GM18502 (cell line): ENCODE measurements around the gene TLCD4.
"Not testable (repeated sequence)": the region's sequence is repeated elsewhere in the genome, so short reads cannot be mapped to it uniquely, and the experiment has no call there.

ENCODE experiments used
- ATAC-seq: cut with Tn5 transposase; IDR thresholded peaks from one replicate; pipeline ENCODE4 v1.9.1; 2021; ENCODE audit warnings: mild to moderate bottlenecking; ENCODE audit not compliant: unreplicated experiment, poor library complexity

The TLCD4 gene, protein sequence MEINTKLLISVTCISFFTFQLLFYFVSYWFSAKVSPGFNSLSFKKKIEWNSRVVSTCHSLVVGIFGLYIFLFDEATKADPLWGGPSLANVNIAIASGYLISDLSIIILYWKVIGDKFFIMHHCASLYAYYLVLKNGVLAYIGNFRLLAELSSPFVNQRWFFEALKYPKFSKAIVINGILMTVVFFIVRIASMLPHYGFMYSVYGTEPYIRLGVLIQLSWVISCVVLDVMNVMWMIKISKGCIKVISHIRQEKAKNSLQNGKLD

DNA sequence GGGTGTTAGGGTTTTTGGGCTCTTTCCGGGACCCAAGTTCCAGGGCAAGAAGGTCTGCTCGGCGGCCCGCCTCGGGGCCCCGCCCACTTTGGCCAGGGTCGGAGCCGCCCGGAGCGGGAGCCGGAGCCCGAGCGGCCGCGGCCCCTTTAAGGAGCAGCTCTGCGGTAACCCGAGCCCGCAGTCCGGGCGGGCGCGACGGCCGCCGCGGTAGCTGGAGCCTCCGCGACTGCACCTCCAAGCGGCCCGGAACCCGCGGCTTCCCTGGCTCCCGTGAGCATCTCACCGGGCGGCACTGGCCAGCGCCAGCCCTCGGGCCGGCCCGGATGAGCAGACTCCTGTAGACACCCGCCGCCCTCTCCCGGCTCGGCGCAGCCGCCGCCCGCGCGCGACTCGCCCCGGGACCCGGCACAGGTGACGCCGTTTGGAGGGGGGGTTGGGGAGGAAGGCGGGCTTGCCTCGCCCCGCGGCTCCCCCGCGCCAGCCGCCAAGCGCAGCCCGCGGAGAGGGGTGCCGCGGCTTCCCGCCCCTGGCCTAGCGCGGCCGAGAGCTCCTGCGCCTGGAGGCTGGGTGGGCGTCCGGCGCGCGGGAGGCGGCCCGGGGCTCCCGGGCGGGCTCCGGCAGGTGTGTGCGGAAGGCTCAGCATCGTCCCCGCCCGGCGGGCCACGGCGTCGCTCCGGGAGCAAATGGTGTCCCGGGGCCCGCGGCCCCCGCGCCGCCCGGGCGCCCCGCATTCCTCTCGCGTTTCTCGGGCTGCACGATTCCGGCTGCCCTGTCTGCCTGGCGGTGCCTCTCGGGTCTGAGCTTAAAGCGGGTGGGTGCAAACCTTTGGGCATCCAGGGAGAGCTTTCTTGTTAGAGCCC, at the start of gene TLCD4:
Gene TLCD4, plus strand, starts transcription at position 149 of the 860 bp plus-strand sequence. CDS start 26,547 bp downstream, outside the sequence.
- peak; percentile 58 for ATAC-seq

DNA sequence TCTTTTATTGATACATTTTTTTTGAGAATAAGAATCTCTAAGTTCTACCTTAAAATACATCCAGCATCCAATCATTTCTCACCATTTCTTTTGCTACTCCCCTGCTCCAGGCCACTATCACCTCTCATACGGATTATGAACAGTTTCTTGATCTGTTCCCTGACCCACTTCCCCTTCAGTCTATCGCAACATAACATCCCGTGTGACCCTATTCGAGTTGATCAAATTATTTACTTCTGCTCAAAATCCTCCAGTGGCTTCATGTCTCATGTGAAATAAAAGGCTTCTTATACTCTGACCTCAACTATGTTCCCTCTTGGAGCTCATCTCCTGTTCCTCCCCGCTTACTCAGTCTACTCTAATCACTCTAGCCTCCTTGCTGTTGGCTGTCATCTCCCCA, 49.6 kb upstream of the TLCD4 start:
- ATAC-seq = no peak

DNA sequence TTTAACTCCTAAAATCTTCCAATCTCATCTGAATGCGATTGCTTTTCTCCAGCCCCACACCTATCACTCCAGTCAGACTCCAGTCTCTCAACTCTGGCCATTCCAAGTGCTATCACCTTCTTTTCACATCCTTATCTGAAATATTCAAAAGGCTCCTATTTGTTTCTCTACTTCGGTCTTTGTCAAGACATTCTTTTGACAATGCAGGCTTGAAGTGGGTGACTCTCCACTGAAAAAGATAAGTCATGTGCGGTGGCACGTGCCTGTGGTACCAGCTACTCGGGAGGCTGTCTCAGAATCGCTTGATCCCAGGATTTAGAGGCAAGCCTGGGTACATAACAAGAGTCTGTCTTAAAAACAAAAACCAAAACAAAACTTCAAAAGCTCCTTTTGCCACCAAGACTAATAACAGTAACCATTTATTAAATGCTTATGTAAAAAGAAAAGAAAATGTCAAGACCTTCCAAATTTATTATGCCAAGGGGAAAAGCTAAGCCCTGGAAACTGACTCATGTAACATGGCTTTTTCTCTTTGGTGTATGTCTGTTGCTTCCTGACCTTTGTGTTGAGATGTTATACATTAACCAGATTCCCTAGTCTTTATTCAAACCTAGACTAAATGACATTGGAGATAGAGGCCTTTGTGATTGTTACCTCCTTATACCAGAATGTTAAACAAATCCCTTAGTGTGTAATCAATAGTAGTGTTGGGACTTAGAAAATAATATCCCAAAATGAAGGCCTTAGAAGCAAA, 48.0 kb upstream of the TLCD4 start:
- no peak for ATAC-seq

DNA sequence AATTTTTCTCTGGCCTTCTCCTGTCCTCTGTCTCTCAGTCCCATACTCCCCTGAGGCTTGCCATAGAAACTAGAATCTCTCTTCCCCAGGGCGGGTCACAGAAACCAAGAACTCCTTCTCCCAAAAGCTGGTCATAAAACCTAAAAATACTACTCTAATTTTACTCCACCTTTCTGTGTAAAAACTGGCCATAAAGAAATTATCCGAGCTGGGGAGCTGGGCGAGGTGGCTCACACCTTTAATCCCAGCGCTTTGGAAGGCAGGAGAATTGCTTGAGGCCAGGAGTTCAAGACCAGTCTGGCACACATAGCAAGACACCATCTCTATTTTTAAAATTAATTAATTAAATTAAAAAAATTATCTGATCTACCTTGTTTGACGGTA, 47.5 kb upstream of the TLCD4 start:
- no peak for ATAC-seq

DNA sequence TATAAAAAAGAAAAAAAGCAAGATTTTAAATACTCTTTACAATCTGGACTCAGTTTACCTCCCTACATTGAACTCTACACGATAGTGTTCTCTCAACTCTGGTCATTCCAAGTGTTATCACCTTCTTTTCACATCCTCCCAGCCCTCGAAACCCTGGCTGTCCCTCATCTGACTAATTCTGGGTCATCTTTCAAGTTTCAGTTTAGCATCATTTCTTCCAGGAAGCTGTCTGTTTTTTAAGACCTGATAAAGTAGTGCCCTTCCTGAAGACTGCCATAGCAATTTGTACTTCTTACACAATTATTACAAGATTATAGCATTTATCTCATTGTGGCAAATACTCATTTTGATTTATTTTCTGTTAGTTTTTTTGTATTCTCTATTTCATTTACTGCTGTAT, 45.6 kb upstream of the TLCD4 start:
- no peak for ATAC-seq

DNA sequence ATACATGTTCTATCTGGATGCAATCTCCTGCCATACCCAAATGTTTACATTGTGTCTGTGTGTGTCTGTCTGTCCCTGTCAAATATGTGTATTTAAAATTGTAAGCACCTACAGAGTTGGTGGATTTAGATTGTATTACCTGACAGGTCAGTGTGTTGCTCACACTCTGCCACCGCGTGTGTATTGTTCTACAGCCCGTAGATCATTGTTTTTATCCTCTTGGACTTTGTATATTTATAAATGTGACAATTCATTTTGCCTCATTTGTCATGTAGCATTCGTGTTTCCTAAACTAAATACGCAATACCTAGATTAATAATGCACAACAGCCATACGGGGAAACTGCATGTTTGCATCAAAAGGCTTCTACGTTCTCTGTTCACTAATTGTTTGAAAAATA, 45.0 kb upstream of the TLCD4 start:
- peak; percentile 3 for ATAC-seq

DNA sequence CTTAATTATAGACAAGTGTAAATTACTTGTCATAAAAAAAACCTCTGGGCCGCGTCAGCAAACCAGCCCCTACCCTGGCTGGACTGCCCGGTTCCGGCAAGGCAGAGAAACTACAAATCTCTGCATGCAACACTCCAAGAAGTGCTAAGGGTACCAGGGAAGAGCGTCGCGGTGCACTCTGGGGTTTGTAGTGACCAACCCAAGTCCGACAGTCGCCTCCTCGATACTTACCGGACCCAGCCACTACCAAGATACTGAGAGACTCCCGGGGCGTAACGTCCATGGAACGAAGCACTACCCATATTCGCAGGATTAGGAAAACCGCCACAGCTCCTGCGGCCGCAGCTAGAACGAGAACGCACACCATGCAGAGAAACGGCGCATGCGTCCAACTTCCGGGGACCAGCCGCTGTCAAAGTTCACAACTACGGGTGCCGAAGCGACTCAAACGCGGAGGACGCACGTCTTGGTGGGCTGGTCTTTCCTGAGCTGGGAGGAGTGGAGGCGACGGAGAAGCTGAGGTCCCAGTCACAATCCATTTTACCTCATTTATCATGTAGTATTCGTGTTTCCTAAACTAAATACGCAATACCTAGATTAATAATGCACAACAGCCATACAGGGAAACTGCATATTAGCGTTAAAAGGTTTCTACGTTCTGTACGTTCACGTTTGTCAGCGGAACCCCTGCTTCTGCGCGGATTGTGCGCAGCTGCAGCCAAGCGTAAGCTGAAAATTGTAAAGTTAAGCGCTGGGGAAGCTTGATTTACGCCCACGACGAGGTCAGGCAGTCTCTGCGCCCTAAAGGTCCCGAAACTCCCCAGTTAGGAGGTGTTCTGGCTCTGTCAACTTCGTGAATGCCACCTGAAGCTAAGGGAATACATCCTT, 44.4 kb upstream of the TLCD4 start, which contains the start of gene ALG14:
Gene ALG14, minus strand, starts transcription at position 420 of the 888 bp plus-strand sequence. Its CDS starts 53 bp downstream, at position 367.
- peak; percentile 98 for ATAC-seq

DNA sequence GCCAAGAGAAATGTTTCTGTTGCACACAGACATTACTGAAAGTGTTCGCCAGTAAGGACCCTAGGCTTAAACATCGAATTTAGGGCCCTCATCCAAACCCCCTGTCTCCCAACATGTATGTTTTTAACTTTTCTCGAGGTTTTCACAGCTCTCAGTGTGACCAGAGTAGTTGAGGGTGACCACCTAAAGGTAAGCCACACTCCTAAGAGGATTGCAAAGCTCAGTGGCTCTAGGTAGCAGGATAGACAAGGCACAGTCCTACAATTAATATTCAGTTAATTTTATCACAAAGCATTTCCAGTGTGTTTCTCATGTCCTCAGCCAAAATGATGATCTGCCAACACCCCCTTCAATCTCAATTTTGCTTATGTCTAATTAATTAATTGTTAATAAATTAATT, 43.7 kb upstream of the TLCD4 start:
- no peak for ATAC-seq

DNA sequence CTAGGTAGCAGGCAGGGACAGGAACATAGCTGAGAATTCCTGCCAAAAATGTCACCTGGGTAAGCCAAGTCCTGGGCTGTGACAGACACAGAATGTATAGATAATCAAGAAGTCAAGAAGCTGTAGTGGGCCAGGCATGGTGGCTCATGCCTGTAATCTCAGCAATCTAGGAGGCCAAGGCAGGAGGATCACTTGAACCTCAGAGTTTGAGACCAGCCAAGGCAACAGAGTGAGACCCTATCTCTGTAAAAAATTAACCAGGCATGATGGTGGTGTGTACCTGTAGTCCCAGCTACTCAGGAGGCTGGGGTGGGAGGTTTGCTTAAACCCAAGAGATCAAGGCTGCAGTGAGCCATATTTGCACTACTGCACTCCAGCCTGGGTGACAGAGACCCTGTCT, 41.1 kb upstream of the TLCD4 start:
- no peak for ATAC-seq

DNA sequence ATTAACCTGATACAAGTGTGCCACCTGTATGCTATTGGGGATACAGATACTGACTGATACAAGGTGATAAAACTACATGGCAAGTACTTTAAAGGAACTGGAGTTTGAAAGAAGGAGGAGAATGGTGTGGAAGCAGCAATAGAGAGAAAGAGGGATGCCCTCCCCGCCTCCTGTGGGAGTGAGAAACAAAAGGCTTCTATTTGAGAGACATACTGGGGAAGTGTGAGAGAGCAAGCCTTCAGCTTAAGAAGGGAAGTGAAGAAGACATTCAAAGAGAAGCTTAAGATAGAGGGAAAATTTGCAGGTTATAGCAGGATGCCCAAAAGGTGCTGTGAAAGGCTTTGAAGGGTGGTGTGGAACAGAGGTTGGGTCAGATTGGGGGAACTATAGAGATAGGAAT, 36.7 kb upstream of the TLCD4 start:
- no peak for ATAC-seq

DNA sequence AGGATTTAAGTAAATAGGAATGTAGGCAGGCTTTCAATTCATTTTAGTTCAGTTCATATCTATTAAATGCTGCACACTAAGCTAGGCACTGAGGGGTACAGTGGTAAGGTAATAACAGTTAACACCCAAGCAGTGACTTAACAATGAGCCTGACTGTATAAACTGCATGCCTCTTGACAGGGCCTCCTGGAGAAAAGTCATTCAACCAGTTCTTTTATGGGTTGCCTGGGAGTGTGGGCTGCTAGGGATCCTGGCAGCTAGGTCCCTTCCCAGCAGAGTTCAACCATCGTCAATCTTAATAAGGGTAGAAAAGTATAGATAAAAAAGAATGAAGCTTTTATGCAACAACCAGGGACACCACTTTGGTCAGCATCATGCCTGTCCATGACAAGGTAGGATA, 36.3 kb upstream of the TLCD4 start:
- no peak for ATAC-seq

DNA sequence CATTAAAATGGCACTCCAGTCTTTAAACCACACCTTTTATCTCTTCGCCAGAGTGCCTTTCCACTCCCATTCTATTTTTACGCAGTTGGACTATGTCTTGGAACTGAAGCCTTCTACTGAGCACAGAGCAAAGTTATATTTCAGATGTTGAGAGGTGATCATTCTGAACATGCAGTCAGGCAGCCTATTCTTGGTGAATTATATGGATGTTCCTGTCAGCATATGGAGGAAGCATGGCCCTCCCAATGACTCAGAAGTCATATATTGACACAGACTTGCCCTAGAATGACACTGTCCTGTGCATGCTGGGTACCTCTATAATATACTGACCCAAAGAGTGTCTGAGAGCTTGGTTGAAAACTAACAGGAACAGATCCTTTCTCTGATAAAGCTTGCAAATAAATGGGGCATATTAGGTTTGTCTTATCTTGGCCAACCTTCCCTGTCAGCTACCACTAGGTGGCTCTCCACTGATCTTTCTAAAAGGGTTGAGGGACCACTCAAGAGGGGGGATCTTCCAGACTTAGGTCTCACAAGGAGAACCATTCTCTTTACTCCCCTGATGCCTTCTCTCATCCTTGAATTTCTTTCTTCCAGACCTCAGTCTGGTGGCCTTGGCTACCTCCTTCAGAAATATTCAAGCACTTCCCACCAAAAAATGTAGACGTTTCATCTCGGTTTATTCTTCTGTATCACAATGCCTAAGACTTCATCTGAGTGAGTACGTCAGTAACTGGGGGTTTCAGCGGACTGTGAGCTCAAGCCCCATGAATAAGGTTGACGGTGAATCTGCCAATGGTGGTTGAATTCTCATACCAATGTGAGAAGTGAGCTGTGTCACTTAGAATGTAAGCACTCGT, 32.6 kb upstream of the TLCD4 start:
- ATAC-seq = peak; percentile 83

DNA sequence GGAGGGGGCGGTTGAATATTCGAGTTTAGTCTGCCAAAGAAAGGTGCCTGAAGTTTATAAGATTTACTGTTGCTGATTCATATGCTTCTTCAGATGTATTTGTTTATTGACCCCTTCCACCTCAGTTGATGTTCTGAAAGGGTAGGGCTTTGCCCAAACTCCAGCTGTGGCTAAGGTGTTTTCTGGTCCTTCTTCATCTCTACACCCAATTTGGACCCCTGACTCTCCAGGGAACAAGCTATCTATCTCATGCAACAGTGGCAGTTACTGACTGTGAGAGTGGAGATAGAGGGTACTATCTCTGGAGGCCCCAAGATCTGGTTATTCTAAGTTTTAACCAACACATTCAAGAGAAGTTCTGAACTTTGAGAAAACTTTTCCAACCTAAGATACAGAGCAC, 31.8 kb upstream of the TLCD4 start:
- no peak for ATAC-seq

DNA sequence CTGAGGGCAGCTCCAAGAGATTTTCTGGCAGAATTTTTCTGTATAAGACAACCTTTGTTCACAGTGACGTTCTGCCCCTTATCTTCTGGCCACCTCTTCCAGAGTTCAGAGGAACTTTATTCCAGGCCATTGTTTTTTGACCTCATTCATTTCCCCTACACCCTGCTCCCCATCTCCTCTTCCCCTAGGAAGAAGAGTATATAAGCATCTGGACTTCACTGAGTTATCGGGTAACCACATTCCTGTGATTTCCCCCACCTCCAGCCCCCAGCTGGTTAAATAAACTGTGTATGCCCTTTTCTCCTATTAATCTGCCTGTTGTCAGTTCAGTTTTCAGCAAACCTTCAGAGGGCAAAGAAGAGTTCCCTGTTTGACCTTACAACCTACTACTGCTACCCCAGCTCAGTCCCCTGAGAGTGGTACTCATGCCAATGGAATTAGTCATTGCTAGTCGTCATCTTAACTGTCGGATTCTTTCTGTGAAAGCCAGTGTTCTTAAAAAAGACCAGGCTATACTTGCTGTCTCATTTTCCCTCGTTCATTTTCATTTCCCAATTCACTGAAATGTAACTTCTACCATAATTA, 30.1 kb upstream of the TLCD4 start:
- peak; percentile 38 for ATAC-seq

DNA sequence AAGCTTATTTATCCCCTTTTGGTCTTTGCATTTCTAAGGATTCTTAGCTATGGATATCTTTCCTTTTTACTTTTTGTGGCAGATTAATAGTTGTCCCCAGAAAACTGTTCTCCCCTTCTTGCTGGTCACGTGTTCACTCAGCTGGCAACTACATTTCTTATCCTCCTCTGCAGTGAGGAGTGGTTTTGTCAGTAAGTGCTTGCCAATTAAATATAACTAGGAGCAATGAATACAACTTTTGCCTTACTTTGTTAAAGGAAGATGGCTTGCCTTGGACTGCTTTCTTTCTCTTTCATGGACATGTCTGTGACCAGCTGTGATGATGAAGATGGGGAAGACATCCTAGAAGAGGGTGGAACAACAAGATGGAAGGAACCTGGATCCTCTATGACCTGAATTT, 28.9 kb upstream of the TLCD4 start:
- no peak for ATAC-seq

DNA sequence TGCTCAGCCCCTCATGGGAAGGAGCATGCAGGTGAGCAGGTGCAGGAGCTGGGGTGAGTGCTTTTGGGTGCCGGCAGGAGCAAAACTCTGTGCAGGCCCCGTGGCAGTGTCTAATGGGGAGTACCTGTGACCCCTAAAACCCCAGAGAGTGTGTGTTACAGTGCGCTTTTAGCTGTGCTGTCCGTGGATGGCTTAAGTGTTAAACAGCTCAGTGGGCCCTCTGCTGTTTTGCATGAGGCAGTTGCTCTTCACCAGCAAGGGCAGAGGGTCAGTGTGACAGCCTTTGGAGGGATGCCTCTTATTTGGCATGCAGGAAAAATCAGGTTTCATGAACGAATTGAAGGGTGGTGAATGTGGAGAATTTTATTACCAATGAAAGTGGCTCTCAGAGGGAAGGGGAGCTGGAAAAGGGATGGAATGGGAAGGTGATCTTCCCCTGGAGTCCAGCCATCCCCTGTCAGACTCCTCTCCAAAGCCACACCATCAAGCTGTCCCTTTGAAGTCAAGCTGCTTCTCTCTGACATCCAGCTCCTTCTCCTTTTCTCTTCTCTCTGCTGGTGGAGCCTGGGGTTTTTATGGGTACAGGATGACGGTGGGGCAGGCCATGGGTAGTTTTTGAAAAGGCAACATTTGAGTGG, 27.4 kb upstream of the TLCD4 start:
- ATAC-seq = no peak

DNA sequence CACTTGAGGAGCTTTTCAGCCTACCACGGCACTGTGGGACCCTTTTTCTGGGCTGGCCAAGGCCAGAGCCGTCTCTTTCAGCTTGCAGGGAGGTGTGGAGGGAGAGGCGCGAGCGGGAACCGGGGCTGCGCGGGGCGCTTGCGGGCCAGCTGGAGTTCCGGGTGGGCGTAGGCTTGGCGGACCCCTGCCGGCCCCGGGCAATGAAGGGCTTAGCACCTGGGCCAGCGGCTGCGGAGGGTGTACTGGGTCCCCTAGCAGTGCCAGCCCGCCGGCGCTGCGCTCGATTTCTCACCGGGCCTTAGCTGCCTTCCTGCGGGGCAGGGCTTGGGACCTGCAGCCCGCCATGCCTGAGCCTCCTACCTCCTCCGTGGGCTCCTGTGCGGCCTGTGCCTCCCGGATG, 25.9 kb upstream of the TLCD4 start:
- not testable (repeated sequence) for ATAC-seq

DNA sequence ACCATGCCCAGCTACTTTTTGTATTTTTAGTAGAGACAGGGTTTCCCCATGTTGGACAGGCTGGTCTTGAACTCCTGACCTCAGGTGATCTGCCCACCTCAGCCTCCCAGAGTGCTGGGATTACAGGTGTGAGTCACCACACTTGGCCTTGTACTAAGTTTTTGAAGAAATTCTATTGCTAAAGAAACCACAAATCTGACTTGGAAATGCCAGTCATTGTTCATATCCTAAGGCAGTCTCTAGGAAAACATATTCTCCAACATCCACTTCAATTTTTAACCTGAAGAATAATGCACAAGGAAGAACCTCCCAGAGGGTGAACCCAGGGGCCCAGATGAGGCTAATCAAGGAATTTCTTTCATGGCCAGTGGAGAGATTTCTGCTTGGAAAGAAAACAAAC, 24.3 kb upstream of the TLCD4 start:
- not testable (repeated sequence) for ATAC-seq
